ENCODE measurements around the gene HMSD.

Gene HMSD

GRCh38 chr18:63997041-63997440 lies 47.9 kb downstream of the HMSD start:
- DNase-seq, result no peak

DNA sequence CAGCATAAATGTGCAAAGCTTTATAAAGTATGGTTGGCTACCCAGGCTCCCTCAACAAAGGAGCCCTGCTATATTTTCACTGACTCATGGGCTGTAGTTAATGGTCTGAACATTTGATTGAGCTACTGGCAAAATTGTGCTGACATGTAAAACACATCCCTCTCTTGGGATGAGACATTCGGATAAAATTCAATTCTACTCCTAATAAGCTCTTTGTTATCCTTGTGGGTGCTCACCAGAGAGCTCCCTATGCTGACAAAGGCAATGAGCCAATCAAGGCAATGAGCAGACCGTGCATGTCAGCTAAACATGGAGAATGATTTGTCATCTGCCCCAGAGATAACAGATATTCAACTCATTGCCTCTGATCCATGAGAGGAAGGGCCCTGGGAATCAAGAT lies 48.5 kb downstream of the HMSD start:
- no peak for DNase-seq

- DNase-seq, result no peak
These were observed 50.8 kb downstream of the HMSD start for GRCh38 chr18:63999871-64000270.

- no peak for DNase-seq
These were observed 53.5 kb downstream of the HMSD start for GRCh38 chr18:64002581-64002980.

DNA sequence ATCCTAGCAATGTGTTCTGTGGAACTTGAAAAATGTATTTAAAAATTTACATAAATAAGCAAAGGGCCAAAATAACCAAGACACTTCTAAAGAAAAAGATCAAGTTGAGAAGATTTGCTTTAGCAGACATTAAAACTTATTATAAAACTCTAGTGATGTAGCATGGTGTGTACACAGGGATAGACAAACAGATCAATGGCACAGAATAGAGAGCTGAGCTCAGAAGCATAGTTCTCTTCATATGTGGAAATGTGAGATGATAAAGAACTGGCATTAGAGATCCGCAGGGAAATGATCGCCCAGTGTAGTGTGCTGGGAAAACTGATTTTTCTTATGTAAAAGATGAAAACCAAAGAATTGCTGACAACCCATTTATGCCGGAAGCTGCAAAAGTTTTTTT lies 60.2 kb downstream of the HMSD start:
- no peak for DNase-seq
